HG02973 (cell line): ENCODE data around the gene LRRC52.
"Not testable (repeated sequence)": the region's sequence is repeated elsewhere in the genome, so short reads cannot be mapped to it uniquely, and the experiment has no call there.

ENCODE experiments used
- ATAC-seq: cut with Tn5 transposase; IDR thresholded peaks from one replicate; pipeline ENCODE4 v1.9.1; 2021; ENCODE audit warnings: moderate library complexity; ENCODE audit not compliant: unreplicated experiment

Gene LRRC52

DNA sequence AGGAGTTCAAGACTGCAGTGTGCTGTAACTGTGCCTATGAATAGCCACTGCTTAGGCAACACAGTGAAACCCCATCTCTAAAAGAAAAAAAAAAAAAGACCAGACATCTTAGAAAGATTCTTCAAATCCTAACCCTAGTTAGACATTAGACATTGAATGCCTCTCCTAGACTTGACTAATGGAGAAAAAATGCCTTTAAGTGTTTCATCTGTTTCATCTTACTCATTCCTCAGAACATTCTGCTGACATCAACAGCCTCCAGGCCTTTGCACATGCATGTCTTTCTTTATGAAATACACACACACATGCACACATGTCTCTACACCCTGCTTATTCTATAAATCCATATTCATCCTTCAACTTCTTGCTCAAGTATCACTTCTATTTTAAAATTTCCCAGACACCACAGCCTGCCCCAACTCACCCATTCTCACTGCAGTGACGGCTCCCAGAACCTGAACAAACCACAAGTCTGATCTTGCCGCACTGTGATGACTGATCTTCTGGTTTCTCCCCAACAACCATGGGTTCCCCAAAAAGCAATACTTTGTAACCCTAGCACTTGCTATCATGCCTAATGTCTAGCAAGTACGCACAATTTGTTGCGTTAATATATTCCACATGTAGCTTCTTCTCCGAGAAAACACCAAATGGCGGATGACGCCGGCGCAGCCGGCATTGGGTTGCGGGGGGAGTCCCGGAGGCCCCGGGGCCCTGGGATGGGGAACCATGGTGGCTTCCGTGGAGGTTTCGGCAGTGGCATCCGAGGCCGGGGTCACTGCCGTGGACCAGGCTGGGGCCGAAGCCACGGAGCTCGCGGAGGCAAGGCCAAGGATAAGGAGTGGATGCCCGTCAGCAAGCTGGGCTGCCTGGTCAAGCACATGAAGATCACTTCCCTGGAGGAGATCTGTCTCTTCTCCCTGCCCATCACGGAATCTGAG is 37.4 kb downstream of the LRRC52 start:
- no peak for ATAC-seq

DNA sequence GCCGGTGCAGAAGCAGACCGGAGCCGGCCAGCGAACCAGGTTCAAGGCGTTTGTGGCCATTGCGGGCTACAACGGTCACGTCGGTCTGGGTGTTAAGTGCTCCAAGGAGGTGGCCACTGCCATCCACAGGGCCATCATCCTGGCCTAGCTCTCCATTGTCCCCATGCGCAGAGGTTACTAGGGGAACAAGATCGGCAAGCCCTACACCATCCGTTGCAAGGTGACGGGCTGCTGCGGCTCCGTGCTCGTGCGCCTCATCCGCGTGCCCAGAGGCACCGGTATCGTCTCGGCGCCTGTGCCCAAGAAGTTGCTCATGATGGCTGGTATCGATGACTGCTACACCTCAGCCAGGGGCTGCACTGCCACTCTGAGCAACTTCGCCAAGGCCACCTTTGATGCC is 38.1 kb downstream of the LRRC52 start:
- no peak for ATAC-seq

DNA sequence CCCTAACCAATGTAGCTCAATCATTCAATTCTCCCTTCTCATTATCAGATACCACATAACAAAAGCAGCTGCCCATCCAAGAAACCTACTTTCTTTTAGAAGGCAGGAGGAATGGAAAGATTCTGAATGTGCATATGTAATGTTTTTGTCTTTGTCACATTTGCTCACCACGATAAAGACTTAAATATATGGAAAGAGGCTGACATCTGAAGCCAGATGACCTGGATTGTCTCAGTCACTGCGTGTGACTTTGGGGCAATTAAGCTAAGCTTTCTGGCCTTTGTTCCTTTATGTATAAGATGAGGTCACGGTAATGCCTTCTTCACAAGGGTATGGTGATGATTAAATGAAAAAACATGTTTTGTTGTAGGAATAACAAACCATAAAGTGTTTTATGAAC is 42.6 kb downstream of the LRRC52 start:
- ATAC-seq: no peak

DNA sequence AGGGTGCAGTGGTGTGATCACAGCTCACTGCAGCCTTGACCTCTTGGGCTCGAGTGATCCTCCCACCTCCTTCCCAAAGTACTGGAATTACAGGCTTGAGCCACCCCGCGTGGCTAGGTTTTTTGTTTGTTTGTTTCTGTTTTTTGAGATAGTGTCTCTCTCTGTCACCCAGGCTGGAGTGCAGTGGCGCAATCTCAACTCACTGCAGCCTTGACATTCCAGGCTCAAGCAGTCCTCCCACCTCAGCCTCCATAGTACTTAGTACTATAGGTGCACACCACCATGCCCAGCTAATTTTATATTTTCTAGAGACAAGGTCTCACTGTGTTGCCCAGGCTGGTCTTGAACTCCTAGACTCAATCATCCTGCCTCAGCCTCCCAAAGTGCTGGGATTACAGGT is 47.6 kb downstream of the LRRC52 start:
- ATAC-seq: not testable (repeated sequence)

DNA sequence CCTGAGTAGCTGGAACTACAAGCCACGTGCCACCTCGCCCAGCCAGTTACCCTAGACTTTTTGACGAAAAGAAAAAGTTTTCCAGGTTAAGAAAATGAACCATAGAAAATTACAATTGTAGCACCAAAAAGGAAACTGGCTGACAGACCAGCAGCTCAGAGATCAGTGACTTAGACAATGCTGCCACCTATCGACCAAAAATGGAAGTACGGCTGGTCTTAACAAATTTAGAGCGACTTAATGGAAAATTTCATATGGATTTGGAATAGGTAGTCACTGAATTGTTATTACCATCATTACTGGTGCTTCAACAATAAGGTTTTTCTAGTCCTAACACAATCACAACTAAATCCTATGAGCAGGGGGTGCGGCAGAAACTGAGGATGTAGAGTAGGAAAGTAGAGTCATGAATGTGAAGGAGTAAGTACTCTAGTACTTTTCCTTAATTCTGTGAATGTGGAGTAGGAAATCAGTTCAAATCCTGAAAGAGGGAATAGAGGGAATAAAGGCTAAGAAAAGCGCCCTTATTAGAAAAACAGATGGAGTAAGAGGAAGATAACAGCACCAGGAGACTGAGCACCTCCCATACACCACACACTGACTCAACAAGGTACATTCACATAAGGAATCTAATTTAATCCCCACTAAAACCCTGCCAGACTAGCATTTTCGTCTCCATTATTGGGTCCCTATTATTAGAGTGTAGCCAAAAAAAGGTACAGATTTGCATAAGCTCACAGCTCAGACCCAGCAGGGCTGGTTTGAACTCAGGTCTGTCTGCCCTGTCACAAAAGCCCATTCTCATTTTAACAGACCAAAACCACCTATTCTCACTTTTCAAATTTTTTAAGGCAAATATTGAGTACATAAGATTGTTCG is 49.4 kb downstream of the LRRC52 start:
- ATAC-seq: no peak

DNA sequence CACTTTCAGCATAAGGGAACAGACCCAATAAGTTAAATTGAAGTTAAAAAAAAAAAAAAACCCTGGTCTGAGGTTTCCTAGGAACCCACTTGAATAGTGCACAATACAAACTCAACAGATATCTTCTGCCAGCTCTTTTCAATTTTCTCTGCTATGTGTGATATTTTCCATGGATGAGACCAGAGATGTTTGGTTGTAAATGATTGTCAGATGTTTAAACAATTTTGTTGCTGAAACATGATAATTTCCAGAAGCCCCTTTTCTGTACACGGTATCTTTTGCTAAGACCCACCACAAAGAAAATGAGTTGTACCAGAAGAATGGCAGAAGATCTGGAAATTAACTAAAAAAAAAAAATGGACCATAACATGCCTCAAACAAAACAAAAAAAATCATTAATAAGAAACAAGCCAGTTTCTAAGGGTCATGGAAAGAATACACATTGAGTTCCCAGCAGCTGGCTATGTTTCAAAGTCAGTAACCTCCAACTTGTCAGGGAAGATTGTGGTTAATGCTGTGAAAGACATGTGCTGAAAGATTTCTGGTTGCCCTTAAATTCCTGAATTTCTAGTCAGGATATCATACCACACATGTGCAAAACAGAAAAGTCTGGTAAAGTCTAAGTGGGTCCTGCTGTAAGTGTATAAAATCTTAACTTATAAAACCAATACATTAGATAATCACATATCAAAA is 51.6 kb downstream of the LRRC52 start:
- no peak for ATAC-seq

DNA sequence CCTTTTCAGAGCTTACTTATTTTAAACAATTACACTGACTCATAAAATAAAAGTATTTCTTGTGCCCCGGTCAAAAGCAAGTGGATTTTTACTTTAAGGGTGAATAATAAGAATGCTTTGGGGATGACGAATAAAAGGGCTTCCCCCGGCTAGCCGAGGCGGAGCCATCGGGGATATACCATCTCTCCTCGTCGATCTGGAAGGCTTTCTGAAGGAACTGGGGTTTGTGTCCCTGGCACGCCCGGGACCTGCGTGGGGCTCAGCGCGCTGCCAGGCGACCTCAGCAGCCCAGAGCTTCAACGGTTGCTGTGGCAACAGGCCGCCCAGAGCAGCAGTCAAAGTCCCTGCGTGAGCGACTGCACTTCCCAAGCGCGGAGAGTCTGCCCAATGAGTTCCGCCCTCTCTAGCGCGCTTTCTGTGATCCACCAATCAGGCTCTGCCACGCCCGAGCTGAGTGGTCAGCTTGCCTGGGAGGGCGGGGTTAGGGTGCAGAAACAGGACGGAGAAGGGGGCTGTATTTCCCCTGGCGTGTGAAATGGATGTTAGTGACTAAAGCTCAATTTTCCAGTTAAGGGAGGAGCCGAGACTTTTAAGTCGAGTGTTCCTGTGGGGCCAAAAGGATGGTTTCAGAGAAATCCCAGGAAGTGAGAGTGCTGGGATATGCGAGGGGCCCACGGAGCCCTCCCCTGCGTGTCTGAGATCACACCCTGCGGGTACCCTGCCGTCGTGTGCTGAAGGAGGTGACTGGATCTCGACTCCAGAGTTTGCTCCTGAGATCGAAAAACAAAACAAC is 54.3 kb downstream of the LRRC52 start:
- peak; percentile 97 for ATAC-seq

DNA sequence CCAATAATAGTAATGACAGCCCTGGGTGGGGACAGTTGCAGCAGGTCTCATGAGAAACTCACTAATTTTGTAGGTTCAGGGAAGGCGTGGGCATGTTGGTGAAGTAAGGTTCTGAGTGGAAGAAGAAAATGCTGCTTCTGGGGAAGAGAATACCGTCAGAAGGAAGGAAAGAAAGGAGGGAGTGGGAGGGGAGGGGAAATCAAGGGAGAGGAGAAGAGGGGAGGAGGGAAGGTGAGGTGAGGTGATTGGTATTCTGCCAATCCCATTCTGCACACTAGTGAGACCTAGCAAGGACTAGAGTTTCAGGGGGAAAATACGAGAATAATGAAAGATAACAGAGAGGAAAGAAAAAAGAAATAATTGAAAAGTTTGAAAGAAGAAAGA is 54.9 kb downstream of the LRRC52 start:
- ATAC-seq: no peak

DNA sequence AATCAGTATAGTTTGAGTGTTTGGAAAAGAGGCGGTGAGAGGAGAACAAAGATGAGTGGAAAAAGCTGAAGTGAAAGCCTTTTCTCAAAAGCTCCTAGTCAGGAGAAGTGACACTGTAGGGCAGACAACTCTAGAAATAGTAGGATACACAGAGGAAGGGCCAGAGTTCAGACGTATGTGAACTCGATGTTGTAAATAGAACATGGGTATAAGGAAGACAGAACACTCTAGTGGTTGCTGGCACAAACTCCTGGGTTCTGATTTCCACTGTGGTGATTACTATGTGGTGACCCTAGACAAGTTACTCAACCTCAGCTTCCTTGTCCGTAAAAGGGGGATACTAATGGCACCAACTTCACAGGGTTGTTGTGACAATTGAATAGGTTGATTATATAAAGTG is 57.0 kb downstream of the LRRC52 start:
- ATAC-seq: no peak

DNA sequence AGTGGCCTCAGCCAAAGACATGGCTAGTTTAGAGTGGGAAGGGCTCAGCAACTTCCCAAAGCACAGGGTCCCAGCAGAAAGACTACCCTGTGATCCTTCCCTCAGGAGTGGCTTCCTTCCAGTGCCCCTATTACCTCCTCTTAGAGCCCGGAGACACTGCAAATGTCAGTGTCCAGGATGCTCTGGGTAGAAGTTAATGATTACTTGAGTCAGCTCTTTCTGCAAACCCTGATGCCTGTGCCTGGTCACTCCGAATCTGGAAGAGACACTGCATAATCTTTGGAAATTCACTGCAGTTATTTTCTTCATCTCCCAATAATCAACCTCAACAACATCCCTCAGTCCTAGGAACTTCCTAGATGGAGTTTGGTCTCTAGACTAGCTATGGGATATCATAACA is 60.0 kb downstream of the LRRC52 start:
- no peak for ATAC-seq

DNA sequence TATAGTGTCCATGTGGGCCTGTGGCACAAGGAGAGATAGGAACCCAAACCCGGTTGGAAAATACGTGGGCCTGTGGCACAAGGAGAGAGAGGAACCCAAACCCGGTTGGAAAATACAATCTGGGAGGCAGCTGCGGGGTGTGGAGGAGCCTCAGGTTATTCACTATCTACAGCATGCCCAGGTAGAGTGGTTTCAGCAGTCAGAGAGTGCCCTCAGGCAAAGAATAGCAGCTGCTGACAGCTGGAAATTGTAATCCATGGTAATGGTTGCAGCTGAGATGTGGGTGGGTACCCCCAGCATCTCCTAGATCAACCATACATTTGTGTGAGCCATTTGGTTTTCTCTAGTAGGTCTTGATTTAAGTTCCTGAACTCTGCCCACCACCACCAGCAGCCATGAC is 61.4 kb downstream of the LRRC52 start:
- no peak for ATAC-seq

DNA sequence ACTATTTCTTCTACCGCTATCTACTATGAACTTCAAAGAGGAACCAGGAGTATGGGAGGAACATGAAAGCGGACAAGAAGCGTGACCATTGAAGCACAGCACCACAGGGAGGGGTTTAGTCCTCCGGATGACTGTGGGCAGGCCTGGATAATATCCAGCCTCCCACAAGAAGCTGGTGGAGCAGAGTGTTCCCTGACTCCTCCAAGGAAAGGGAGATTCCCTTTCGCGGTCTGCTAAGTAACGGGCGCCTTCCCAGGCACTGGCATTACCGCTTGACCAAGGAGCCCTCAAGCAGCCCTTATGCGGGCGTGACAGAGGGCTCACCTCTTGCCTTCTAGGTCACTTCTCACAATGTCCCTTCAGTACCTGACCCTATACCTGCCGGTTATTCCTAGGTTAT is 62.9 kb downstream of the LRRC52 start:
- not testable (repeated sequence) for ATAC-seq

DNA sequence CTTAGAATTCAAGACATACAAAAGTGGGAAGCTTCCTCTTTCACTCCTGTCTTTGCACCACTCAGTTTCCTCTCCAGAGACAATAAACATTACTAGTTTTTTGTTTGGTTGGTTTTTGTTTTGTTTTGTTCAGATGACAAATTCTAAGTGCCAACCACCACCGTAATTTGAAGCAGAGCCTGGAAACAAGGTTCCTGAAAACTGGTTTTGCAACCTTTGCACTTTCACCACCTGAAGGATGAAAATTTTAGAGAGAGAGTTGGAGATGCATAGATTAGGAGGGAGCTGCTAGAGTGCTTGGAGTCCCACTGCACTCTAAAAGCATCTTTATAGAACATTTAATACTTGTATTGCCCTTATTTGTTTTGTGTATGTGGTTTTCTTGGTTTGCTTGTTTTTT is 67.1 kb downstream of the LRRC52 start:
- no peak for ATAC-seq

DNA sequence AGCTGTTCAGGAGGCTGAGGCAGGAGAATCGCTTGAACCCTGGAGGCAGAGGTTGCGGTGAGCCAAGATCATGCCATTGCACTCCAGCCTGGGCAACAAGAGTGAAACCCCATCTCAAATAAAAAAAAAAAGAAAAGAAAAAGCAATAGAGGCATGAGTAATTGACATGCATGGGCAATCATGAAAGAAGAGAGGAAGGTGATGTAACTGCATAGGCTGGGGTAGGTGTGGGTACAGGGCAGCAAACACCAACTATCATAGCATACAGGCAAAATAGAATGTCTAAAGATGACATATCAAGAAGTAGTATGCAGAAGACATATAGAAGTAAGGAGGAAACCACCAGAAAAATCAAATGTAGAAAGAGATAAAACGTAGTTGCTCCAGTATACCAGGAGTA is 68.3 kb downstream of the LRRC52 start:
- no peak for ATAC-seq
